Adipose tissue (tissue), 3 donors: Measurements from ENCODE around the gene PGA3. TPM values are rescaled to one million over a fixed set of nuclear protein-coding genes. Genes with fewer than 3 reads are reported as not detected.
"Not testable (repeated sequence)": the region's sequence is repeated elsewhere in the genome, so short reads cannot be mapped to it uniquely, and the experiment has no call there.

ENCODE experiments used
- H3K27ac ChIP-seq: one replicate; pipeline ENCODE4 v1.5.1; 2013; ENCODE audit warnings: low read depth, low read length
- WGBS, 3 donors: extraction: QIAGEN DNeasy Blood & Tissue Kit; methylation state at CpG; one replicate each; pipeline ENCODE4 v1.1.7; 2013; 5-methylcytosine and 5-hydroxymethylcytosine counted together
- polyA plus RNA-seq, 3 donors: library from polyadenylated mRNA; stranded (reverse); fragments of 200-250 nt; gene quantifications; one replicate each; pipeline ENCODE4 v1.2.3, GENCODE V29; 2013
- donor health status: healthy with polysubstance abuse.
- donor health status: Bipolar disorder and iron deficiency.
- donor health status: healthy.

The PGA3 gene
- polyA plus RNA-seq, 3 donors = 1.6 to 4,252 (median 517) TPM

DNA sequence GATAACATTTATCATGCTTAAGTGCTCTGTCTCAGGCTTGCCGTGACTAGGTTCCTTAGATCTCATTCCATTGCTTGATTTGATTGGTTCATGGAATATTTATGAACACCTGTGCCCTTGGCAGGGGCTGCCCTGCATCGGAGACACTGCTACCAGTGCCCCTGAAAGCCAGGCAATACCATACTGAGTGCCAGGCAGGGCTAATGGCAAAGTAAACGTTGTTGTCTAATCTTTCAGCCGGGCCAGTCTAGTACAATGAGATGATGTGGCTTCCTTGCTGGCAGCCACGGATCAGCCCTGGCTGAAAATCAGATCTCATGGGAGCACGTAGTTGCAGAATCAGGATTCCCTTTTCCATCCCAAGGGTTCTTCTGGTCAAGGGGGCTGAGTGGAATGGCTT, 5.0 kb upstream of the PGA3 start:
- no peak overlapping the region for H3K27ac ChIP-seq
- WGBS, 3 donors = 32 to 71% (median 67%) methylated on average over 6 of the region's 6 CpGs

DNA sequence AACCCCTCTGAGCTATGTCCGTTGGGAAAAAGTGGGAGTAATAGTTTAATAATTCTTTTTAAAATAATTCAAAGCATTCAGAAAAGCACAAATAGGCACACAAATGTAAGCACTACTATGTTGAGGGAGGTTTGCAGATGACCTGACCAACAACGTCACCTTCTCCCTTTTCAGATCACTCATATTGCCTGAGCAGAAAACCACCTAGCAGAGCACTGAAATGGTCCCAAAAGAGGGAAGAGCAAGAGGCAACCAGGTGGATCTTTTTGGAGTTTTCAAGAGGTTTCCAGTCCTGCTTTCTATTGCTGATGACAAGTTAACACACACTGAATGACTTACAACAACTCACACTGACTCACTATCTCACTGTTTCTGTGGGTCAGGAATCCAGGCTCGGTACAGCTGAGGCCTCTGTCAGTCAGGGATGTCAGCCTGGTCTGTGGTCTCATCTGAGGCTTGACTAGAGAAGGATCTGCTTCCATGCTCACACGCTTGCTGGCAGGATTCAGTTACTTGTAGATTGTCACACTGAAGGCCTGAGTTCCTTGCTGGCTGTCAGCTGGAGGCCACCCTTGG, 4.3 kb upstream of the PGA3 start:
- 85 to 92% (median 87%) methylated on average over 4 of the region's 4 CpGs for WGBS, 3 donors
- no peak overlapping the region for H3K27ac ChIP-seq

DNA sequence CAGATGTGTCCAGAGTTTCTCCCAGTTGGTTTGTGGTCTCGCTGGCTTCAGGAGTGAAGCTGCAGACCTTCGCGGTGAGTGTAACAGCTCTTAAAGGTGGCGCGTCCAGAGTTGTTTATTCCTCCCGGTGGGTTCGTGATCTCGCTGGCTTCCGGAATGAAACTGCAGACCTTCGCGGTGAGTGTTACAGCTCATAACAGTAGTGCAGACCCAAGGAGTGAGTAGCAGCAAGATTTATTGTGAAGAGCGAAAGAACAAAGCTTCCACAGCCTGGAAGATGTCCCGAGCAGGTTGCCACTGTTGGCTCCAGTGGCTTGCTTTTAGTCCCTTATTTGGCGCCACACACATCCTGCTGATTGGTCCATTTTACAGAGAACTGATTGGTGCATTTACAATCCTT, 1.8 kb upstream of the PGA3 start:
- WGBS, 3 donors = 84 to 91% (median 91%) methylated on average over 14 of the region's 14 CpGs
- no peak overlapping the region for H3K27ac ChIP-seq

DNA sequence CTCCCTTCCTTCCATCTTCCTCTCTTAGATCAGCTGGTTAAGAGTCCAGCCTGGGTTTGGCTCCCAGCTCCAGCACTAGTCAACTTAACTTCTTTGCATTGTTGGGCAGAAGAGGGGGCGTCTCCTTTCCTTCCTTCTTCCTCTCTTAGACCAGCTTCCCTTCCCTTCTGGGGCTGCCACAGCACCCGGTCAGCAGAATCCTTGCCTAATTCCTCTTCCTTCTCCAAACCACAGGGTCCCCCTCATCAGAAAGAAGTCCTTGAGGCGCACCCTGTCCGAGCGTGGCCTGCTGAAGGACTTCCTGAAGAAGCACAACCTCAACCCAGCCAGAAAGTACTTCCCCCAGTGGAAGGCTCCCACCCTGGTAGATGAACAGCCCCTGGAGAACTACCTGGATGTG, 558 bp downstream of the PGA3 start:
- not testable (repeated sequence) for H3K27ac ChIP-seq
- WGBS, 3 donors = 33% methylated on average over 1 of the region's 5 CpGs; no CpG with 5 or more reads in 2 of the 3 donors

DNA sequence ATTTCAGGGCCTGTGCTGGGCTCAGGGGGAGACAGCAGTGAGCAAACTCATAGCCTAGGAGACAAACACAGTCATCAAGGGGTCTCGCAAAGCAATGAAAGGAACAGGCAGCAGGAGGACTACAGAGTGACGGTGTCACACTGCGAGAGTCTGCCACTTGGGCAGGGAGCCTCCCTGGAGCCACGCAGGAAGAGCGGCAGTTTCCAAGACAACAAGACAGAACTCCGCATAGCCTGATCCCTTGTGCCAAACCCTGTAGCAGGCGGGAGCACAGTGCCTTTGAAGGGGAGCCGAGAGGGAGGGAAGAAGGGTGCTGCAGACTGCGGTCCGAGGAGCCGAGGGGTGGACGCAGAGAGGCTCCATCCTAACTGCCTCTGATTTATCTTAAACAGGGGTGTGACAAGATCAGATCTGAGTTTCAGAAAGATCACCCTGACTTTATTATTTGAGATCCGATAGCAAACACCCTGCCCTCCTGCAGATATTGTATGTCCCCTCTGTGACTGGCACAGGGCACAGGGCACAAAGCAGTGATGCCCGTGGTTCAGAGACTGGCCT, 1.3 kb downstream of the PGA3 start:
- WGBS, 3 donors = 68 to 73% (median 72%) methylated on average over 14 of the region's 14 CpGs
- H3K27ac ChIP-seq = not testable (repeated sequence)

GRCh38 chr11:61207636-61208310, 4.5 kb downstream of the PGA3 start:
- not testable (repeated sequence) for H3K27ac ChIP-seq
- WGBS, 3 donors = no CpG with 5 or more reads among the region's 9 CpGs

DNA sequence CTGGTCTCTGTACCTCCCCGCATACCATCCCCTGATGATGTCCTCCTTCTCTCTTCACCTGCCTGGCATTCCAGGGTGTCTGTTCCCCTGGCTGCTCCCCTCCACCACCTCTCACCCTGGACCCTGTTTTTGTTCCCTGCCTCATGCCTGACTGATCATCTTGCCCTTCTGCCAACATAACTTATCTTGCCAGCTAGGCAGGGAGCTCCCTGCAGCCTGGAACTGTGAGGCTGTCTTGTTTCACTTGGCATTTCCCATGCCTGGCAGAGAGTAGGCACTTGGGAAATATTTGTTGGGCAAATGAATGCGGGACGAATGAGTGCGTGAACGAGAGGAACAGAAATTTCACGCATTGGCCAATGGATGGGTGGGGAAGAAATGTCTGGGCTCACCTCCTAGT, 7.3 kb downstream of the PGA3 start:
- not testable (repeated sequence) for H3K27ac ChIP-seq
- no CpG with 5 or more reads among the region's 6 CpGs for WGBS, 3 donors

GRCh38 chr11:61211327-61211952, 8.1 kb downstream of the PGA3 start:
- not testable (repeated sequence) for H3K27ac ChIP-seq
- 61 to 75% (median 70%) methylated on average over 7 of the region's 10 CpGs for WGBS, 3 donors

DNA sequence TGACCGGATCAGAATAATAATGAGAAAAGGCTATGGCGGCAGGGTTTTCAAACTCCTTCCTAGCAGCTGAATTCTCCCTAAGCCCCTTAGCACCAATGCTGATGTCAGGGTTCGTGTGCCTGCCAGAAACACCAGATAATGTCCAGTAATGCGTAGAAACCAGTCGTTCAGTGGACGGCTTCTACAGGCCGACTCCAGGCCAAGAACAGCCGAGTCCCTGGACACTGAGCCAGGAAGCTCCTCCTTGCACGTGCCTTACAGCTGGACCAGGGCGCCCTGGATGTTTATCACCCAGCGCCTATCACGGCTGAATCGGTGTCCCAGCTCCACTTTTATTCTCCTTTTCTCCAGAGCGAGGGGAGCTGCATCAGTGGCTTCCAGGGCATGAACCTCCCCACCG, 8.9 kb downstream of the PGA3 start:
- not testable (repeated sequence) for H3K27ac ChIP-seq
- WGBS, 3 donors = no CpG with 5 or more reads among the region's 15 CpGs

- no CpG with 5 or more reads among the region's 3 CpGs for whole genome bisulfite sequencing, 3 donors
- H3K27ac ChIP-seq = not testable (repeated sequence)
Observed at GRCh38 chr11:61213711-61214324, 10.5 kb downstream of the PGA3 start.

GRCh38 chr11:61218306-61218705, 15.0 kb downstream of the PGA3 start:
- not testable (repeated sequence) for H3K27ac ChIP-seq
- WGBS, 3 donors = no CpG with 5 or more reads among the region's 4 CpGs

DNA sequence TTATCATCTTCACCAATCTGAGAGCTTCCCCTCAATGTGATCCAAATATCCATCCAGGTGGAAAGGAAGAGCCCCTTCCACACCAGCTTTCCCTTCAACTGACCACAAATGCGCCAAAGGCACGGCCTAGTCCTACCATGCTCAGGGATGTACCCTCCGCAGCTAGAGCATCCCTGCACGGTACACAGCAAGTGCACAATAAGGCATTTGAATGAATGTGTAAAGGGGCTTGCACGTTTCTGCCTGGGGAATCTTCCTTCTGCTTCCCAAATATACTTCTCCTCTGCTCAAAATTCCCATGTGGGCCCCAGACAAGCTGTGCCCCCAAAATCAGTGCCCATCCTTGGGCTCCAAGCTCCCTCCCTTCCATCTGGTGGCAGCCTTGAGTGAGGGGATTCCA, 15.7 kb downstream of the PGA3 start:
- 87 to 93% (median 92%) methylated on average over 5 of the region's 5 CpGs for WGBS, 3 donors
- not testable (repeated sequence) for H3K27ac ChIP-seq

- WGBS, 3 donors = no CpG with 5 or more reads among the region's 8 CpGs
- not testable (repeated sequence) for H3K27ac ChIP-seq
Observed at GRCh38 chr11:61222047-61222446, 18.7 kb downstream of the PGA3 start, which contains the start of gene PGA4. Gene PGA4, plus strand, starts transcription at chr11:61222347. Its CDS starts 54 bp downstream, at chr11:61222401.

DNA sequence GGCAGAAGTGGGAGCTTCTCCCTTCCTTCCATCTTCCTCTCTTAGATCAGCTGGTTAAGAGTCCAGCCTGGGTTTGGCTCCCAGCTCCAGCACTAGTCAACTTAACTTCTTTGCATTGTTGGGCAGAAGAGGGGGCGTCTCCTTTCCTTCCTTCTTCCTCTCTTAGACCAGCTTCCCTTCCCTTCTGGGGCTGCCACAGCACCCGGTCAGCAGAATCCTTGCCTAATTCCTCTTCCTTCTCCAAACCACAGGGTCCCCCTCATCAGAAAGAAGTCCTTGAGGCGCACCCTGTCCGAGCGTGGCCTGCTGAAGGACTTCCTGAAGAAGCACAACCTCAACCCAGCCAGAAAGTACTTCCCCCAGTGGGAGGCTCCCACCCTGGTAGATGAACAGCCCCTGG, 19.4 kb downstream of the PGA3 start:
- H3K27ac ChIP-seq = not testable (repeated sequence)
- WGBS, 3 donors = no CpG with 5 or more reads among the region's 5 CpGs

GRCh38 chr11:61226457-61227137, 23.3 kb downstream of the PGA3 start:
- H3K27ac ChIP-seq = not testable (repeated sequence)
- WGBS, 3 donors = no CpG with 5 or more reads among the region's 10 CpGs

GRCh38 chr11:61229458-61229857, 26.1 kb downstream of the PGA3 start:
- not testable (repeated sequence) for H3K27ac ChIP-seq
- no CpG with 5 or more reads among the region's 6 CpGs for WGBS, 3 donors

- not testable (repeated sequence) for H3K27ac ChIP-seq
- WGBS, 3 donors = no CpG with 5 or more reads among the region's 15 CpGs
Observed at GRCh38 chr11:61231033-61231432, 27.7 kb downstream of the PGA3 start.

GRCh38 chr11:61231585-61231984, 28.3 kb downstream of the PGA3 start:
- not testable (repeated sequence) for H3K27ac ChIP-seq
- WGBS, 3 donors = 40% methylated on average over 1 of the region's 5 CpGs; no CpG with 5 or more reads in 2 of the 3 donors
